AG08396 (cell line): ENCODE data around the gene TOMM40L.

Source experiments
- DNase-seq: peaks from one replicate; pipeline ENCODE4 v3.0.0; 2012; ENCODE audit warnings: low spot score, mixed read lengths

The TOMM40L gene

DNA sequence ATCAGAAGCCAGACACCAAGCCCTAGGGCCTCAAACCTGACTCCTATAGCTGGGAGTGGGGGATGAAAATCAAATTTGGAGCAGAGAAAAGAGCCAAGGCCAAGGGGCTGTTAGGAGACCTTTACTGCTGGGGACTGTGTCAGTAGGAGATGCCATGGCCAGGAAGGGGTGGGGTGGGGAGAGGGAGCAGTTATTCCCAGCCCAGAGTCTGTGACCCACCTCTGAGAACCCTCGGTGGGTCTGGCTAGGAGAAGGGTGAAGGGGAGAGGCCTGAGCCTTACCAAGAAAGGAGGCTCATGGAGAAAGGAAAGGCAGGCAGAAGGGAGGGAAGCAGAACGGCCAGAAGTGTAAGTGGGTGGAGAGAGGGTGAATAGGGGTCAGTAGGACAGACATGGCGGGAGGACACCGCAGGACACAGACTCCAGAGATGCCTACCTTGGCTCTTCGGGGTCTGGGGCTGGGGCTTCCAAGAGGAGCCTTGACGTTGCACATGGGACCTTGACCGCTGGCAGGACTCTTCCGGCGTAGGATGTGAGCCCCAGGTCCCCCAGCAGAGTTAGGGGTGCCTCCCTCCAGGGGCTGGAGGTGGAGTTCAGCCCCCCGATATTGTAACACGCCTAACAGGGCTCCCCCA lies 28.2 kb upstream of the TOMM40L start:
- no peak for DNase-seq

- no peak for DNase-seq
Measured at GRCh38 chr1:161198194-161198896, 27.5 kb upstream of the TOMM40L start.

DNA sequence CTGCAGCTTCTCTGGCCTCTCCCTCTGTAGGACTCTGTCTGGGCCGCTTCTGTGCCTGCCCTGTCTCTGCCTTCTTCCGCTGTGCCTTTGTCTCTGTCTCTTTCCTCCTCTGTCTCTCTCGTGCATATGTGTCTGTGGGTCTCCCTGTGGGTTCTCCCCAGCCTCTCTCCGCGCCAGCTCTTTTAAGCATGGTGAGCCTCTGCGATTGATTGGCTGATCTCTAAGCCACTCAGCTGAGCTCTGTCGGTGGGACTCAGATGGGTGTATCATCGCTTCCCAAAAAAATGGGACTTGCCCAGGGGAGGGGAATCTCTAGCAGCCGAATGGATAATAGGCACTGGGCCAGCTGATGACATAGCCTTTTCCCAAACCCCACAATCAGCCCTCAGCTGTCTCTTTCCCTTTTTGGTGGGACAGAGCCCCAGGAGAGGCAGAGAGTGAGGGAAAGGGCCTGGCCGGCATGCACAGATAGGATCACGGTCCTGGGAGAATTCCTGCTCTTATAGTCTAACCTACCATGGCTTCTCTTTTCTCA lies 26.9 kb upstream of the TOMM40L start, which contains the start of gene ADAMTS4:
TSS of gene ADAMTS4 (minus strand) at position 158 of the 535 bp plus-strand sequence. CDS start 427 bp downstream, outside the sequence.
- DNase-seq = peak; percentile 81

DNA sequence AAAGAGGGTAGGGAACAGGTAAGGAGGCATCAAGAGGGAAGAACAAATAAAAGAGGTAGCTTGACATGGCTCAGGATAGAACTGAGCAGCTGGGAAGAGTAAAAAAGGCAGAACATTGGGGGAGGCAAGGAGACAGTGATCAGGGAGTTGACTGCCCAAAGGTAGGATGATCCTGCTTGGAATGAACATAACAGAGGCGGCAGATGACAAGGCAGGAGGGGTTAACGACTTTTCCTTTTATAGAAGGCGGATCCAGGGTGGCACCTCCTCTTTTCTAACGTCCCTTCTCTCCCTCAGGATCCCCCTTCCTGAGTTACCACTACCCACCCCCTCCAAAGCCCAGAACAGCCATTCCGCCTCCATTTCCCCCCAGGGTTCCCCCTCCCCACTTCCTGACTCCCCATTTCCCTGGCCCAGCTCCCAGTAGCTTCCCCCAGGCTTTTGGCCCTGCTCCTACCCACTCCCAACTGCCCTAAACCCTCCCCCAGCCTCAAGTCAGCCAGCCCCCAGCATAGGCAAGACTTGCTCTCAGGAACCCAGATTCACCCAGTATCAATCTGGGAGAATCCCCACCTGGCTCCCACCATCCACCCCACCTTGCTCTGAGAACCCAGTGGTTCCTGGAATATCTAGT lies 26.2 kb upstream of the TOMM40L start:
- no peak for DNase-seq

GRCh38 chr1:161200421-161200991 lies 25.4 kb upstream of the TOMM40L start:
- no peak for DNase-seq

DNA sequence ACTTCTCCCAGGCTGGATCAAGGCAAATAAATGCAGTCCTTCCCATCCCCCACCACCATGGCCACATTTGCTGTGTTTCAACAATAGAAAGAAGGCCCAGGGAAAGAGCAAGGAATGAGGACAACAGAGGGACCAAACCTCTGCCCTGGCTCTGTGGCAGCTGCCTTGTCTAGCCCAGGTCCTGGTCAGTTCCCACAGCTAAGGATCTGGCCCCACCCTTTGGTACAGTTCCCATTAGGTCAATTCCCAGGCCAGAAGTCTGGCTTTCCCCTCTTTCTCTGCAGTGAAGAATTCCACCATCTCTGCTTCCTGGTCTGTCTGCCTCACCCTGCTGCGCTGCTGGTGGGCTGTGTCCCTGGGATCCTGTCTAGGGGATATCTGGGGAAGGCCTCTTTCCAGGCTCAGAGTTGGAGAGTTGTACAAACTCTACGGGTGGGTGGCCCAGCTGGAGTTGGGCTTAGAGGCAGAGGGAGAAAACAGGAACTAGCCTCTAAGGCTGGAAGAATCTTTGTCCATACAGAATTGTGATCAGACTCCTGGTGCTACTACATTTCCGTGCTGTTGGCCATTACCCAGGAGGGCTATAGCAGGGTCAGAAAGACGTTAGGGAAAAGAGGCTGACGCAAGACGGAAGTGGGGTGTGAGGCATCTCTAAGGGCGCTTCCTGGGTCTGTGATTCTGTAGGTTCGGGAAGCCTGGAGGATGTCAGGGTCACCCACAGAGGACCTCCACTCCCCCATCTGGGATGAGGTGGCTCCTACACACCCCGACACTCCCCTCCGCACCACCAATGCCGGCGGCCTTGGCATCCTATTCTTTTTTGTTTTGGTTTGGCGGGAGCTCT lies 24.6 kb upstream of the TOMM40L start:
- DNase-seq = no peak

DNA sequence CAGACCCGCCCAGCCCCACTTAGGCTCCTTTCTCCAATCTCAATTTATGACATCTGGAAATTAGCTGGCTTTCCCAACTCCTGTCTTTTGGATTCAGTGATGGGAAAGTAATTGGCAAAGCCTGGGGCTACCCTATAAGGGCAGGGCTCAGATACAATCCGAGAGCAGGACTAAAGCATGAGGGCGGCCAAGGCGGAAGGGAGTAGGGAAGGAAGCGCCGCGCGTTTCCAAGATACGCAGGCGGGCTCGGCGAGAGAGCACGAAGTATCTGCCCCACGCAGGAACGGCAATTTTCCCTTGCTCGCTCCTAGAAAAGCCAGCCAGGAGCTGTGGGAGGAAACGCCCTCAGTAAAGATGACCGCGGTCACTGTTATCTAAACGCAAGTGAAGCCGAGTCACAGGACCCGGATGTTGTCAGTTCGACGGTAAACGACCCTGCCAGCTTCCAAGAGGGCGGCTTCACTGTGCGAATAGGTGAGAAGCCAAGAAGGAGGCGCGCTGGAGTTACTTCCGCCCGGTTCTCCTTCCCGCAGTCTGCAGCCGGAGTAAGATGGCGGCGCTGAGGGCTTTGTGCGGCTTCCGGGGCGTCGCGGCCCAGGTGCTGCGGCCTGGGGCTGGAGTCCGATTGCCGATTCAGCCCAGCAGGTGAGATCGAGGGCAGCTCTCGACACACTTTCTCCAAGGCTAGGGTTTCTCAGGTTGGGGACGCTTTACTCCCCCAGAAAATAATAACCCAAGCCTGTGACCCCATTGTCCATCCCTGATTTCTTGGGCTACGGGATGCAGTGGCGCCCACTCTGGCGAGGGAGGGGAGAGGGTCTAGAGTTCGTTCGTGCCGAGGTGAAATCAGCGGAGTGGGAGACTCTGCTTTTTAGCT lies 23.8 kb upstream of the TOMM40L start, which contains the start of gene NDUFS2:
TSS of gene NDUFS2 (plus strand) at position 532 of the 877 bp plus-strand sequence. CDS start at position 551, 19 bp downstream.
- DNase-seq = peak; percentile 92

GRCh38 chr1:161206411-161207140 lies 19.3 kb upstream of the TOMM40L start:
- no peak for DNase-seq

DNA sequence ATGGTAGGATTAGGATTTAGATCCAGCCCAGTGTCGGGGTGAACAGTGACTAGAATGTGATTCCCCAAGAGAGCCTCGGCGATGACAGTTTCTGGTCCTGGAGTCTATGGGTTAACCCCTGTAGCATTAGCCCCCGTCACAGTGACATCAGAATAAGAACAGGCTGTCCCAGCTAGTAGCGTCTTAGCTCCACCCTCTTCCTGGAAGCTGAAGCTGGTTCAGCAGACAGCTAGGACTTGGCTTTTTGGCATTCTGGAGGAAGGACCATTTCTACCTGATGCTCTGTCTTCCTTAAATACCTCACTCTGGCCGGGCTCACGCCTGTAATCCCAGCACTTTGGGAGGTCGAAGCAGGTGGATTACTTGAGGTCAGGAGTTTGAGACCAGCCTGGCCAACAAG lies 18.7 kb upstream of the TOMM40L start:
- DNase-seq = no peak

GRCh38 chr1:161209790-161210409 lies 16.0 kb upstream of the TOMM40L start:
- peak; percentile 72 for DNase-seq

DNA sequence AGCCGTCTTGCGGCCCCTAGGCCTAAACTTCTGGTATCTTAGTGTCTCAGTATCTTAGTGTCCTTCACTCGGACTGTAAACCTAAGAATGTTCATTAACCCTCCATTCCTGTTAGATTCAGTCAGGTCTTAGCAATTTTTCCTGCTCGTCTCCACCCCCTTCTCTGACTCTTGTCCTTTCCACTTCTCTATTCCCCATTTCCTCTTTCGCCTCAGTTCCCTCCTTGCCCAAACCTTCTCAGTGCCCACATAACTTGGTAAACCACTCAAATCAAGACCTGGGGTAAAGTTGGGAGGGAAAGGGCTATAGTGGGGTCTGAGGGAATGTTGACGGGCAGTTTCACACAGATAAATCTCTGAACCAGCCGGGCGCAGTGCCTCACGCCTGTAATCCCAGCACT lies 11.5 kb upstream of the TOMM40L start:
- DNase-seq = no peak

GRCh38 chr1:161215076-161215475 lies 10.8 kb upstream of the TOMM40L start, which contains the start of gene FCER1G:
FCER1G (plus strand) TSS chr1:161215295; CDS start chr1:161215322, 27 bp downstream.
- DNase-seq = no peak

GRCh38 chr1:161216945-161217712 lies 8.7 kb upstream of the TOMM40L start:
- DNase-seq = no peak

DNA sequence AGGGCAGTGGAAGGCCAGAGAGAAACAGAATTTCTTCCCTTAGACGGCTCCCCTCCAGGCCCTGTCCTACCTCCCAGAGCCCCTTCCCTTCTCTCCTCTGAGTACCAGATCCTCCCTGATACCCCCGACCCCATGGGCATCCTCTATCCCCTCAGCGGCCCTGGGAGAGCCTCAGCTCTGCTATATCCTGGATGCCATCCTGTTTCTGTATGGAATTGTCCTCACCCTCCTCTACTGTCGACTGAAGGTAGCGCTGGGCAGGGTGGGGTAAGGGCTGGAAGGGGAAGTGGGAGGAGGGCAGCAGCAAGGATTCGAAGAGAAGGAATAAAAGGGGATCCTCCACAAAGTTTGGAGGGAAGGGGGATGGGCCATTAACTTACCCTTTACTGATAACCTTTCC lies 8.0 kb upstream of the TOMM40L start:
- no peak for DNase-seq

DNA sequence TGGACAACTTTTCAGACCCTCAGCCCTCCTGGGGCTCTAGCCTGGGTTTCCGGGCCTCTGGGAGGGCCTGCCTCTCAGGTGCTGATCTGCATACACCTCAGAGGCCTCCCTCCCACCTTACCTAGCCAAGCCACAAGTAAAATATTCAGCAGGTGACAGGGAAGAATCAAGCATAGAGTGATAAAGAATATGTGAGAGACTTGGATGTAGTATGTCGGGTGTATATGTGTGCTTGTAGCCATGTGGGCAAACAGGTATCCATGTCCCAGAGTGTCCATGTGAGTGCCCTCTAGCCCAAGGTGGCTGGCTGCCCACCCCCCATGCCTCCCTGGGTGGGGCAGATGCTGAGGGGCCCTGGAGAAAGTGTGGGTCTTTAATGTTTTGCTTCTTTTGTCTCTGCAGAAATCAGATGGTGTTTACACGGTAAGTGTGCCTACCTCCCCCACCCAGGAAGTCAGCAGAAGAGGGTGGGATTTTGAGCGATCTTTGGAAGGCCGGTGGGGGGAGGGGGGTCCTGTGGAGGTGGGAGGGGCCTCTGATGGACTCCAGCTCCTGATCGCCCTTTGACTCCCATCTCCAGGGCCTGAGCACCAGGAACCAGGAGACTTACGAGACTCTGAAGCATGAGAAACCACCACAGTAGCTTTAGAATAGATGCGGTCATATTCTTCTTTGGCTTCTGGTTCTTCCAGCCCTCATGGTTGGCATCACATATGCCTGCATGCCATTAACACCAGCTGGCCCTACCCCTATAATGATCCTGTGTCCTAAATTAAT lies 7.4 kb upstream of the TOMM40L start:
- DNase-seq = no peak

GRCh38 chr1:161219078-161219892 lies 6.6 kb upstream of the TOMM40L start:
- DNase-seq = no peak

DNA sequence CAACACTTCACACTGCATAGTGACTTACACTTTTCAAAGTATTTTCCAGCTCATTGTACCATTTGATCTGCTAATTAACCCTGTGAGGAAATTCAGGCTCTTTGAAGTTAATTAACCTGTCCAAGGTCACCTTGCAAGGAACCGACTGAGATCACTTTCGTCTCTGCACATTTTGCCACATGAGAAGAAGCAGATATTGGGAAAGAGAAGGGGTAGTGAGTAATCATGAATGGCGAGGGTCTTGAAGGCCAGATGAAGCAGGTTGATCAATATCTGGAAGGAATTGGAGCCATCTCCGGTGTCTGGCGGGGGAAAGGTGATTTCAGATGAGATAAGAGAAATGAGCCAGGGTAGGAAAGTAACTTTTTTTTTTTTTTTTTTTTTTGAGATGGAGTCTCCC lies 5.9 kb upstream of the TOMM40L start:
- no peak for DNase-seq
